ENCODE results near the gene MORN1.

Gene MORN1

GRCh38 chr1:2290595-2291510, 100.5 kb downstream of the MORN1 start:
- TF ChIP-seq CTCF (conservative IDR thresholded peaks at IDR 0.05; ENCODE audit: low read depth, low read length) = no peak
- H3K4me3 ChIP-seq (ENCODE audit: low read depth, low read length) = peak overlapping the region; percentile 41
- peak; percentile 95 for DNase-seq (ENCODE audit: low read depth)

- TF ChIP-seq CTCF (conservative IDR thresholded peaks at IDR 0.05; ENCODE audit: low read depth, low read length) = no peak
- DNase-seq (ENCODE audit: low read depth) = no peak
- no peak overlapping the region for H3K4me3 ChIP-seq (ENCODE audit: low read depth, low read length)
These were observed 101.2 kb downstream of the MORN1 start for GRCh38 chr1:2290171-2290578.

GRCh38 chr1:2289607-2290006, 101.7 kb downstream of the MORN1 start:
- DNase-seq (ENCODE audit: low read depth) = peak; percentile 25
- H3K4me3 ChIP-seq (ENCODE audit: low read depth, low read length) = no peak overlapping the region
- no peak for TF ChIP-seq CTCF (conservative IDR thresholded peaks at IDR 0.05; ENCODE audit: low read depth, low read length)

GRCh38 chr1:2288816-2289536, 102.4 kb downstream of the MORN1 start:
- no peak for TF ChIP-seq CTCF (conservative IDR thresholded peaks at IDR 0.05; ENCODE audit: low read depth, low read length)
- DNase-seq (ENCODE audit: low read depth) = no peak
- no peak overlapping the region for H3K4me3 ChIP-seq (ENCODE audit: low read depth, low read length)

GRCh38 chr1:2288311-2288710, 103.0 kb downstream of the MORN1 start:
- TF ChIP-seq CTCF (conservative IDR thresholded peaks at IDR 0.05; ENCODE audit: low read depth, low read length) = no peak
- DNase-seq (ENCODE audit: low read depth) = no peak
- no peak overlapping the region for H3K4me3 ChIP-seq (ENCODE audit: low read depth, low read length)

- no peak for TF ChIP-seq CTCF (conservative IDR thresholded peaks at IDR 0.05; ENCODE audit: low read depth, low read length)
- H3K4me3 ChIP-seq (ENCODE audit: low read depth, low read length) = no peak overlapping the region
These were observed 103.7 kb downstream of the MORN1 start for GRCh38 chr1:2287649-2288048.

More at GRCh38 chr1:2287649-2288048, 103.7 kb downstream of the MORN1 start:
- DNase-seq (ENCODE audit: low read depth) = no peak

Data from choroid plexus epithelial cell (primary cell).